ENCODE measurements around the gene TOB1.

The TOB1 gene

DNA sequence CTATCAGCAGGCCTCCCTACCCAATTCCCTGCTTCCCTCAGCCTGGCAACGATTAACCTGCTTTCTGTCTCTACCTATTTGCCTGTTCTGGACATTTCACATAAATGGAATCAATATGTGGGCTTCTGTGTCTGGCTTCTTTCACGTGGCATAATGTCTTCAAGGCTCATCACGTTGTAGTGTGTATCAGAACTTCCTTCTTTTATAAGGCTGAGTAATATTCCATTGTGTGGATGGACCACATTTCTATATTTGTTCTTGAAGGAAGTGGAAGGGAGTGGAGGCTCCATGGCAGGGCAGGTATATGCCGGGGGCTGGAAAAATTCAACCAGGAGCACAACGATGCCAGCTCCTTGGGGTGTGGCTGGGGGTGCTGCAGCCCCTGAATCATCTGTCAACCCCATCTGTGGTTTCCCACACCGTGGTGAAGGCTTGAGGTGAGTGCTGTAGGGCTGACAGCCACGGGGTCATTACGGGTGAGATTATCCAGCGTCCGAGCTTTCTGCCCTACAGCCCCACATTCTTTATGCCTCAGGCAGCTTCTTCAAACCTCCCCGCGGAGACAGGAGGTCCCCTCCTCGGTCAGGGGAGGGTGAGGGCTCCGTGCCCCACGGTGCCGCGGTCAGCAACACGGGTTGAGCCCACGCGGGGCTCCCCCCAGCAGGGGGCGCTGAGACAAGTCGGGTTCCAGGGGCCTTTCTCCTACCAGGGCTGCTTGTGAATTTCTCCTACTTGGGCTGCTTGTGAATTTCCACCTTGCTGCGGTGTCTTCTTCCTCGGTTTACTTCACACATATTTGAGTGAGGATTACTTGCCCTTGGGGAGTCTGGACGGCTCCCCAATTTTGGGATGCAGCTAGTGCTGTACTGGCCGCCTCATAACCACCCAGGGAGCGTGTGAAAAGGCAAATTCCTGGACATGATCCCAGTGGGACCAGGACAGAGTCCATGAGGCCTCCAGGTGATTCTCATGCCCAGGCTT is 49.1 kb downstream of the TOB1 start:
- intact Hi-C loops (cut with DNase I; ENCODE audit: low total_unique reads) = no loop called here
- Histone ChIP-seq H3K4me3 (no peak overlapping the region), H3K4me1 (peaks cover 0 to 8% (median 3%) of the 10 kb centered on the region in 4 donors), H3K27me3 (peaks cover 0 to 18% of the 10 kb centered on the region in 2 donors), H3K27ac (no peak overlapping the region), H3K36me3 (no peaks in the 10 kb centered on the region), H3K9me3 (no peaks in the 10 kb centered on the region)
- TF ChIP-seq, protein P1, sequence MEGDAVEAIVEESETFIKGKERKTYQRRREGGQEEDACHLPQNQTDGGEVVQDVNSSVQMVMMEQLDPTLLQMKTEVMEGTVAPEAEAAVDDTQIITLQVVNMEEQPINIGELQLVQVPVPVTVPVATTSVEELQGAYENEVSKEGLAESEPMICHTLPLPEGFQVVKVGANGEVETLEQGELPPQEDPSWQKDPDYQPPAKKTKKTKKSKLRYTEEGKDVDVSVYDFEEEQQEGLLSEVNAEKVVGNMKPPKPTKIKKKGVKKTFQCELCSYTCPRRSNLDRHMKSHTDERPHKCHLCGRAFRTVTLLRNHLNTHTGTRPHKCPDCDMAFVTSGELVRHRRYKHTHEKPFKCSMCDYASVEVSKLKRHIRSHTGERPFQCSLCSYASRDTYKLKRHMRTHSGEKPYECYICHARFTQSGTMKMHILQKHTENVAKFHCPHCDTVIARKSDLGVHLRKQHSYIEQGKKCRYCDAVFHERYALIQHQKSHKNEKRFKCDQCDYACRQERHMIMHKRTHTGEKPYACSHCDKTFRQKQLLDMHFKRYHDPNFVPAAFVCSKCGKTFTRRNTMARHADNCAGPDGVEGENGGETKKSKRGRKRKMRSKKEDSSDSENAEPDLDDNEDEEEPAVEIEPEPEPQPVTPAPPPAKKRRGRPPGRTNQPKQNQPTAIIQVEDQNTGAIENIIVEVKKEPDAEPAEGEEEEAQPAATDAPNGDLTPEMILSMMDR (IDR thresholded peaks at IDR 0.05) = peak; percentile 55 to 71
- no peak for DNase-seq

DNA sequence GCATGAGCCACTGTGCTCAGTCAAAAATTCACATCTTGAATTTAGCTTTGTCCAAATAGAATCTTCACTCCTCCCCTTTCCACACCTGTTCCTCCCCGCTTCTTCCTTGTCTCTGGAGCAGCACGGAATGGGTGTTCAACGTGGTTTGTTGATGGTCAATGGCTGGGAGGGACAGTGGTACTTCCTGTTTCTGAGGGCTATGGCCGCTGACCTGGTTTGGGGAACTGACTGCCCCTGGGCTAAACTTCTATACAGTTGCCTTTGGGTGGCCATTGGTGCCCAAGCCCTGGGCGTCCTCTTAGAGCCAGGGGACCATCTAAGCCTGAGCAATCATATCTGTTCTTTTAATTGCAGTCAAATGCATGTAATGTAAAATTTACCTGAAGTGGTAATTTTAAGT is 49.9 kb downstream of the TOB1 start:
- no peaks in the 10 kb centered on the region for H3K36me3 ChIP-seq
- H3K4me1 ChIP-seq = peaks cover 0 to 8% (median 3%) of the 10 kb centered on the region in 4 donors
- no peaks in the 10 kb centered on the region for H3K9me3 ChIP-seq
- no peak overlapping the region for H3K27ac ChIP-seq
- peaks cover 0 to 18% of the 10 kb centered on the region in 2 donors for H3K27me3 ChIP-seq
- intact Hi-C loops (cut with DNase I; ENCODE audit: low total_unique reads) = no loop called here
- TF ChIP-seq, protein P1 (IDR thresholded peaks at IDR 0.05) = no peak
- H3K4me3 ChIP-seq = no peak overlapping the region
- no peak for DNase-seq

DNA sequence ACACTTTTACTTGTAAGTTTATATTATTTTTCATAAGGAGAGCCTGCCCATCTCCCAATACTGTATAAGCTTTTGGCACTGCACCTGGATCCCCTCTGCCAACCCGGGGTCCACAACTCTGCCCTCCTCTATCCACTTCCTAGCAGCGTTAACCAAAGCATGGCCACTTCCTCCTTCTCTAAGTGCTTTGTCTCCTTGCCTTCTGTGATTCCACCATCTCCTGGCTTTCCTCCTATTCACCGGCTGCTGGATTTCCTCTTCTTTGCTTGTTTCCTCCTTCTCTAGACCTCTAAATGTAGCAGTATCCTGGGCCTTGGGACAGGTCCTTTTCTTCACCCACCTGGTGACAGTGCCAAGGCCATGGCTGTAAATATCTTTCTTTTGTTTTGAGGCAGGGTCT is 50.8 kb downstream of the TOB1 start:
- Histone ChIP-seq H3K36me3 (no peaks in the 10 kb centered on the region), H3K9me3 (no peaks in the 10 kb centered on the region), H3K27me3 (peaks cover 0 to 18% of the 10 kb centered on the region in 2 donors), H3K27ac (no peak overlapping the region), H3K4me3 (no peak overlapping the region), H3K4me1 (peaks cover 0 to 8% (median 3%) of the 10 kb centered on the region in 4 donors)
- intact Hi-C loops (cut with DNase I; ENCODE audit: low total_unique reads) = no loop called here
- TF ChIP-seq, protein P1 (IDR thresholded peaks at IDR 0.05) = no peak
- DNase-seq = no peak

DNA sequence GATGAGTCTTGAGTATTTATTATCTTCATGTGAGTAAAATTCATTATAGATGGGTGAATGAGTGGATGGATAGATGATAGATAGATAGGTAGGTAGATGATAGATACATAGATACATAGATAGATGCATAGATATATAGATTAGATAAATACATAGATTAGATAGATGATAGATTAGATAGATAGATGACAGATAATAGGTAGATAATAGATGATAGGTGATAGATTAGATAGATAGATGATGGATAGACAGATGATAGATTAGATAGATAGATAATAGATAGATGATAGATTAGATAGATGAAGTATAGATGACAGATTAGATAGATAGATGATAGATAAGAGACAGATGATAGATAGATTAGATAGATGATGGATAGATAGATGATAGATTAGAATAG is 52.6 kb downstream of the TOB1 start:
- Histone ChIP-seq H3K27me3 (peaks cover 0 to 11% of the 10 kb centered on the region in 2 donors), H3K4me3 (no peak overlapping the region)
- intact Hi-C loops (cut with DNase I; ENCODE audit: low total_unique reads) = no loop called here

More for the DNA sequence above, 52.6 kb downstream of the TOB1 start:
- Histone ChIP-seq H3K9me3 (no peaks in the 10 kb centered on the region), H3K27ac (no peak overlapping the region), H3K4me1 (peaks cover 0 to 8% (median 3%) of the 10 kb centered on the region in 4 donors), H3K36me3 (no peaks in the 10 kb centered on the region)
- TF ChIP-seq, protein P1 (IDR thresholded peaks at IDR 0.05) = no peak
- DNase-seq = no peak
